SU-DHL-6 (cell line): Measurements from ENCODE around the gene GNAI2.

Source experiments
- EZH2phosphoT487 ChIP-seq: fragments of 200-600 bp; sonication (generic), shearing (Covaris generic); conservative IDR thresholded peaks from 2 replicates; pipeline ENCODE4 v1.6.1; 2018; ENCODE audit warnings: mild to moderate bottlenecking, antibody characterized with exemption, low read length, moderate library complexity, mixed read lengths
- TF ChIP-seq, protein P1 (sequence below): fragments of 200-600 bp; sonication (generic); IDR thresholded peaks from one replicate; pipeline ENCODE4 v1.5.1; 2017; ENCODE audit warnings: antibody characterized with exemption, mild to moderate bottlenecking, low read length, moderate library complexity; ENCODE audit not compliant: insufficient read depth, poor library complexity, severe bottlenecking

DNA sequence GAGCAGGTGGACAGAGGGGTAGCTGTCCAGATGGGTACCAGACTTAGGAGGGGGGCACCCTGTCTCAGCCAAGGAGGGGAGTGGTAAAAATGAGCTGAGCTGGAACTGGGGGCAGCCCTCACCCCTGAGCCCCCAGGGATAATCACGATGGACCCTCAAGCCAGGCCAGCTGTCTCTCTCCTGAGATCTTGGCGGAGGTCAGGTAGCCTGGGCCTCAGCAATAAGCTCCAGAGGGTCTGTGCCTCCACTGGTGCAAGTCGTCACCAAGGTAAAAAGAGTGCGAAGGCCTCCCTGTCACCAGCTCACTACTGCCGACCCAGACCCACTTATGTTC, 25.9 kb upstream of the GNAI2 start:
- TF ChIP-seq, protein P1, sequence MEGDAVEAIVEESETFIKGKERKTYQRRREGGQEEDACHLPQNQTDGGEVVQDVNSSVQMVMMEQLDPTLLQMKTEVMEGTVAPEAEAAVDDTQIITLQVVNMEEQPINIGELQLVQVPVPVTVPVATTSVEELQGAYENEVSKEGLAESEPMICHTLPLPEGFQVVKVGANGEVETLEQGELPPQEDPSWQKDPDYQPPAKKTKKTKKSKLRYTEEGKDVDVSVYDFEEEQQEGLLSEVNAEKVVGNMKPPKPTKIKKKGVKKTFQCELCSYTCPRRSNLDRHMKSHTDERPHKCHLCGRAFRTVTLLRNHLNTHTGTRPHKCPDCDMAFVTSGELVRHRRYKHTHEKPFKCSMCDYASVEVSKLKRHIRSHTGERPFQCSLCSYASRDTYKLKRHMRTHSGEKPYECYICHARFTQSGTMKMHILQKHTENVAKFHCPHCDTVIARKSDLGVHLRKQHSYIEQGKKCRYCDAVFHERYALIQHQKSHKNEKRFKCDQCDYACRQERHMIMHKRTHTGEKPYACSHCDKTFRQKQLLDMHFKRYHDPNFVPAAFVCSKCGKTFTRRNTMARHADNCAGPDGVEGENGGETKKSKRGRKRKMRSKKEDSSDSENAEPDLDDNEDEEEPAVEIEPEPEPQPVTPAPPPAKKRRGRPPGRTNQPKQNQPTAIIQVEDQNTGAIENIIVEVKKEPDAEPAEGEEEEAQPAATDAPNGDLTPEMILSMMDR = no peak
- TF ChIP-seq EZH2phosphoT487 = no peak
